A673 (cell line): Measurements from ENCODE around the gene ORAI1.

Source experiments
- CTCF ChIP-seq: fragments of 300-800, 200-600 bp; sonication (generic); conservative IDR thresholded peaks from 2 replicates; pipeline ENCODE4 v1.5.1; 2017; ENCODE audit warnings: low read depth, mild to moderate bottlenecking, antibody characterized with exemption, low read length, moderate library complexity, mixed read lengths
- EZH2 ChIP-seq: fragments of 200-600 bp; sonication (generic); IDR thresholded peaks from 2 replicates; pipeline ENCODE4 v1.6.1; 2017; ENCODE audit warnings: borderline replicate concordance, low read depth, mild to moderate bottlenecking, mixed read lengths, antibody characterized with exemption, low read length; ENCODE audit not compliant: poor library complexity, severe bottlenecking

DNA sequence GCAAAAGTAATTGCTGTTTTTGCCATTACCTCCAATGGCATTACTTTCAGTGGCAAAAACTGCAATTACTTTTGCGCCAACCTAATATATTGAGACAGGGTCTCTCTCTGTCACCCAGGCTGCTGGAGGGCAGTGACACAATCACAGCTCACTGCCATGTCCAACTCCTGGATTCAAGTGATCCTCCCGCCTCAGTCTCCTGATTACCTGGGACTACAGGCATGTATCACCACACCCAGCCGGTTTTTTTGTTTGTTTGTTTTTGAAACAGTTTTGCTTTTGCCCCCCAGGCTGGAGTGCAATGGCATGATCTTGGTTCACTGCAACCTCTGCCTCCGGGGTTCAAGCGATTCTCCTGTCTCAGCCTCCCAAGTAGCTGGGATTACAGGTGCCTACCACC, 29.8 kb upstream of the ORAI1 start:
- TF ChIP-seq CTCF (no peak), EZH2 (no peak)
